ENCODE measurements around the gene FAM47E. TPM values are rescaled to one million over a fixed set of nuclear protein-coding genes. Genes with fewer than 3 reads are reported as not detected.
"Not testable (repeated sequence)": the region's sequence is repeated elsewhere in the genome, so short reads cannot be mapped to it uniquely, and the experiment has no call there.

FAM47E gene
- total and polyA plus RNA-seq, 2 experiments from 2014 or later: 9.3 to 11.1 TPM

DNA sequence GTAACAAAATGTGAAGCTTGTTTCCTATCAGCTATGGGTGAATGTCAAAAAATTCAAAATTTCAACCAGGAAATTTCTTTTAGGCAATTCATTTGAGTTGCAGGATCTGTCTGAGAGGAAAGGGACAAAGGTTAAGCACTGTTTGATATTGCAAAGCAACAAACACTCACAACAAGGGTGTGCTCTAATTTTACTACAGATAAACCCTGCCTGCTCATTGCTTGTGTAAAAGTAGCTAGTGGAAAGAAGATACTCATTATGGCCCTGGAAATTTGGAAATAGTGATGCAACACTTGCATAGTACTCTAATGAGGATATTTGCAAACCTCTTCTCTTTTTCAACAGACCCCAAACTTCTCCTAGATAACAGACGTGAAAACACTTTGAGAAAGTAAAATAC, 27.1 kb downstream of the FAM47E start:
- Histone ChIP-seq H4K20me1 (ENCODE audit: insufficient read depth, poor library complexity, severe bottlenecking) (no peaks in the 10 kb centered on the region), H3K27me3 (no peaks in the 10 kb centered on the region), H3K36me3 (replicated peaks; ENCODE audit: insufficient read depth, low read depth) (no peaks in the 10 kb centered on the region), H2AFZ (no peak overlapping the region), H3K79me2 (no peaks in the 10 kb centered on the region), H3K4me2 (no peak overlapping the region), H3K4me1 (ENCODE audit: insufficient read depth) (peaks cover 24% of the 10 kb centered on the region), H3K9me2 (replicated peaks; ENCODE audit: insufficient read depth) (no peaks in the 10 kb centered on the region), H3K9me3 (ENCODE audit: low read depth) (no peaks in the 10 kb centered on the region), H3K4me3 (no peak overlapping the region), H3K27ac (peak overlapping the region; percentile 77)
- 74% methylated on average over 1 of the region's 1 CpG for WGBS (ENCODE audit: low lambda C conversion rate, missing lambda C conversion rate)
- no peak for DNase-seq (ENCODE audit: low spot score)
- TF ChIP-seq EZH2 (IDR thresholded peaks at IDR 0.05; ENCODE audit: borderline replicate concordance) (no peak), EZH2phosphoT487 (IDR thresholded peaks at IDR 0.05; ENCODE audit: low read depth, severe bottlenecking, unreplicated experiment) (no peak)
- TF ChIP-seq, protein P1, sequence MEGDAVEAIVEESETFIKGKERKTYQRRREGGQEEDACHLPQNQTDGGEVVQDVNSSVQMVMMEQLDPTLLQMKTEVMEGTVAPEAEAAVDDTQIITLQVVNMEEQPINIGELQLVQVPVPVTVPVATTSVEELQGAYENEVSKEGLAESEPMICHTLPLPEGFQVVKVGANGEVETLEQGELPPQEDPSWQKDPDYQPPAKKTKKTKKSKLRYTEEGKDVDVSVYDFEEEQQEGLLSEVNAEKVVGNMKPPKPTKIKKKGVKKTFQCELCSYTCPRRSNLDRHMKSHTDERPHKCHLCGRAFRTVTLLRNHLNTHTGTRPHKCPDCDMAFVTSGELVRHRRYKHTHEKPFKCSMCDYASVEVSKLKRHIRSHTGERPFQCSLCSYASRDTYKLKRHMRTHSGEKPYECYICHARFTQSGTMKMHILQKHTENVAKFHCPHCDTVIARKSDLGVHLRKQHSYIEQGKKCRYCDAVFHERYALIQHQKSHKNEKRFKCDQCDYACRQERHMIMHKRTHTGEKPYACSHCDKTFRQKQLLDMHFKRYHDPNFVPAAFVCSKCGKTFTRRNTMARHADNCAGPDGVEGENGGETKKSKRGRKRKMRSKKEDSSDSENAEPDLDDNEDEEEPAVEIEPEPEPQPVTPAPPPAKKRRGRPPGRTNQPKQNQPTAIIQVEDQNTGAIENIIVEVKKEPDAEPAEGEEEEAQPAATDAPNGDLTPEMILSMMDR (IDR thresholded peaks at IDR 0.05; ENCODE audit: poor library complexity): no peak

DNA sequence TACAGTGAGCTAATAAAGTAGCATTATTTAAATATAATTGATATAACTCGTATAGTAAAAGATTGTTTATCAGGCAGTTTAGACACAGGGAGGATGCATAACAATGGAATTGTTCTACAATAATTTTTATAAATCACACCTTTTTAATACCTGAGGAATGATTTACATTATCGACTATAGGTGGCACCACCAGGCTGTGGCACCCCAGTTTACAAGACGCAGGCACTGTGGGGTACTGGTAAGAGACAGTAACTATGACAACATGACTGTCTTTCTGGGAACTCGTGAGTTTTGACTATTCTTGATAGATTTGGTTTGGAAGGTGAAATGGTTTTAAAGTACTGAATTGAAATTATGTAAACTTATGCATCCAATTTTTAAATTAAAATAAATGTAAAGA, 27.9 kb downstream of the FAM47E start:
- H4K20me1 ChIP-seq (ENCODE audit: insufficient read depth, poor library complexity, severe bottlenecking): no peaks in the 10 kb centered on the region
- H3K9me3 ChIP-seq (ENCODE audit: low read depth): no peaks in the 10 kb centered on the region
- TF ChIP-seq EZH2phosphoT487 (IDR thresholded peaks at IDR 0.05; ENCODE audit: low read depth, severe bottlenecking, unreplicated experiment) (no peak), EZH2 (IDR thresholded peaks at IDR 0.05; ENCODE audit: borderline replicate concordance) (no peak)
- TF ChIP-seq, protein P1 (IDR thresholded peaks at IDR 0.05; ENCODE audit: poor library complexity): no peak
- no peaks in the 10 kb centered on the region for H3K9me2 ChIP-seq (replicated peaks; ENCODE audit: insufficient read depth)
- H3K79me2 ChIP-seq: no peaks in the 10 kb centered on the region
- H3K4me2 ChIP-seq: no peak overlapping the region
- peak overlapping the region; percentile 77 for H3K27ac ChIP-seq
- 85% methylated on average over 4 of the region's 4 CpGs for WGBS (ENCODE audit: low lambda C conversion rate, missing lambda C conversion rate)
- no peaks in the 10 kb centered on the region for H3K27me3 ChIP-seq
- H2AFZ ChIP-seq: no peak overlapping the region
- DNase-seq (ENCODE audit: low spot score): no peak
- no peaks in the 10 kb centered on the region for H3K36me3 ChIP-seq (replicated peaks; ENCODE audit: insufficient read depth, low read depth)
- H3K4me1 ChIP-seq (ENCODE audit: insufficient read depth): peaks cover 23% of the 10 kb centered on the region
- H3K4me3 ChIP-seq: no peak overlapping the region

DNA sequence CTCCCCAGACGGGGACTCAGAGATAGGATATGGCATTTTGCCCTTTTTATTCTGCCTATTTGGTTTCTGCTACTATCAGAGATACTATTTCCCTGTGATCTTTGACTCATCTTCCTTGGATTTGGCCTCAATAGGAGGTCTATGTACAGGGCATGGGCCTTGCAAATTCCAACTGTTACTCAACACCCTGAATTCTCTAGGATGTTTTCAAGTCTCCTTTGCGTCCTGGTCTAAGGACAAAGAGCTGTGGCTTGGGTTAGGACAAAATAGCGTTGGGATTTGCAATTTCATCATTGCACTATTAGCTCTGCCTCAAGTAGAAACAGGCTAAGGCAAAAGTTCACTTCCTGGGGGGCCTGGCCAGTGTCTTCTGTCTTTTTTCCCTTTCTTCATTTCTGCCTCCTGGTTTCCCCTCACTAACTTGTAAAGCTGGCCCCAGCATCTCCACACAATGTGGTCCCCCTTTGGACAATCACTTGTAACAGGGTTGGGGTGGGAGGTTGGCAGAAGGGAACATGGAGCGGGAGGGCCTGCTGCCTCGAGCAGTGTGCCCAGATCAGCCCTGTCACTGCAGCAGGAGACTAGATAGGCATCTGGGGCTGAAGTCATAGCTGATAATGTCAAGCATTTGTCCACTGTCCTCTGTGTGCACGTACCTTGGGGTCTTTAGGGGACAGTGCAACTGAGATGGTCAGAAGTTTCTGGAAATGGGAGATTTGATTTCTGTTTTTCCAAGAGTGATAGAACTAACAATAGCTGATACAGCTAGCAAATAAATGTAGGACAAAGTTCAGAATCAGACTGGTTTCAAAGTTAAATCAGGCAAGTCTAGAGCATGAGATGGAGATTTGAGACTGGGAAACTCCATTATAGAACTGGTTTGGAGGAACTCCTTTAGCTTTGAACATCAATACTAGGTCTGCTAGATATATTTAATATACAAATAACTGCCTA, 29.2 kb downstream of the FAM47E start:
- H3K9me3 ChIP-seq (ENCODE audit: low read depth): no peaks in the 10 kb centered on the region
- H4K20me1 ChIP-seq (ENCODE audit: insufficient read depth, poor library complexity, severe bottlenecking): no peaks in the 10 kb centered on the region
- H3K79me2 ChIP-seq: no peaks in the 10 kb centered on the region
- 77% methylated on average over 6 of the region's 6 CpGs for WGBS (ENCODE audit: low lambda C conversion rate, missing lambda C conversion rate)
- no peaks in the 10 kb centered on the region for H3K36me3 ChIP-seq (replicated peaks; ENCODE audit: insufficient read depth, low read depth)
- no peak overlapping the region for H3K4me2 ChIP-seq
- no peaks in the 10 kb centered on the region for H3K27me3 ChIP-seq
- H3K4me1 ChIP-seq (ENCODE audit: insufficient read depth): peaks cover 11% of the 10 kb centered on the region
- H3K4me3 ChIP-seq: no peak overlapping the region
- no peak overlapping the region for H2AFZ ChIP-seq
- TF ChIP-seq EZH2 (IDR thresholded peaks at IDR 0.05; ENCODE audit: borderline replicate concordance) (no peak), EZH2phosphoT487 (IDR thresholded peaks at IDR 0.05; ENCODE audit: low read depth, severe bottlenecking, unreplicated experiment) (no peak)
- TF ChIP-seq, protein P1 (IDR thresholded peaks at IDR 0.05; ENCODE audit: poor library complexity): no peak
- no peak for DNase-seq (ENCODE audit: low spot score)
- H3K9me2 ChIP-seq (replicated peaks; ENCODE audit: insufficient read depth): no peaks in the 10 kb centered on the region
- H3K27ac ChIP-seq: peak overlapping the region; percentile 65

DNA sequence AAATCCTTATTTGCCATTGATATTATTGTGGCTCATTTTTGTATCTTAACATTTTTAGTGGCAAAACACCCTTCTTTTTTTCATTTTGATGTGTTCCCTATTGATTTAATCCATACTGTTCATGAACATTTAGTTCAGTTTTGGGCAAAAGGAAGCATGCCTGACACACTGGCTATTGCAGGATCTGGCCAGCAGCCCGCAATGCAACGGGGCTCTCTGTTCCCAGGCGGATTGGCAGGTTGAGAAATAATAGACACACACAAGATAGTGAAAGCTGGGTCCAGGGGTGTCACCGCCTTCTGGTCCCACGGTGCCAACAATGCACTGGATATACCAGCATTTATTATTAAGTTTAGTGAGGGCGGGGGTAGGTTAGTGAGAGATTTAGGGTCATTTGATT, 30.1 kb downstream of the FAM47E start:
- not testable (repeated sequence) for H4K20me1 ChIP-seq (ENCODE audit: insufficient read depth, poor library complexity, severe bottlenecking); H3K4me2 ChIP-seq; H2AFZ ChIP-seq; H3K4me3 ChIP-seq; H3K27ac ChIP-seq; H3K4me1 ChIP-seq (ENCODE audit: insufficient read depth); H3K9me3 ChIP-seq (ENCODE audit: low read depth); DNase-seq (ENCODE audit: low spot score); H3K79me2 ChIP-seq; H3K27me3 ChIP-seq; H3K36me3 ChIP-seq (replicated peaks; ENCODE audit: insufficient read depth, low read depth); H3K9me2 ChIP-seq (replicated peaks; ENCODE audit: insufficient read depth)
- WGBS (ENCODE audit: low lambda C conversion rate, missing lambda C conversion rate): 91% methylated on average over 6 of the region's 6 CpGs

Data from hepatocyte (in vitro differentiated cells).